ENCODE measurements around the gene ECE1.

The ECE1 gene

DNA sequence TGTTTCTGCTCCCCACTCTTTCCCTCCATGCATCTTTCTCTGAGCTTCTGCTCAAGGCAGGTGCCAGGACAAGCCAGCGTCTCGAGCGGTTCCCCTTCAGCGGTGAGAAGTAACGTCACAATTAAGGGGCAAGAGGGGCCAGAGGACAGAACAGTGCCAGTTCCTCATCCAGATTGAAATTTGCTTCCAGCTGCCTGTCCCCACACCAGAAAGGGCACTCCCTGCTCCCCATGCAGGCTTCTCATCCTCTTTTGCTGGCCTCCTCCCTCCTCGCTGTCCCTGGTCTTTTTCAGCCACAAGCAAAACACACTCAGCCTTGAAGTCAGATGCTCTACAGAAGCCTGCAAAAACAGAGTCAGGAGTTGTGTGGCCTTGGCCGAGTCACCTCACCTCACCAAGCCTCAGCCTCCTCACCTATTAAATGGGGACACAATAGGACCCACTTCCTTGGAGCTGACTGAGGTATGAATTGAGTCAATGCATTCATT, 35.0 kb upstream of the ECE1 start:
- no peak for DNase-seq

DNA sequence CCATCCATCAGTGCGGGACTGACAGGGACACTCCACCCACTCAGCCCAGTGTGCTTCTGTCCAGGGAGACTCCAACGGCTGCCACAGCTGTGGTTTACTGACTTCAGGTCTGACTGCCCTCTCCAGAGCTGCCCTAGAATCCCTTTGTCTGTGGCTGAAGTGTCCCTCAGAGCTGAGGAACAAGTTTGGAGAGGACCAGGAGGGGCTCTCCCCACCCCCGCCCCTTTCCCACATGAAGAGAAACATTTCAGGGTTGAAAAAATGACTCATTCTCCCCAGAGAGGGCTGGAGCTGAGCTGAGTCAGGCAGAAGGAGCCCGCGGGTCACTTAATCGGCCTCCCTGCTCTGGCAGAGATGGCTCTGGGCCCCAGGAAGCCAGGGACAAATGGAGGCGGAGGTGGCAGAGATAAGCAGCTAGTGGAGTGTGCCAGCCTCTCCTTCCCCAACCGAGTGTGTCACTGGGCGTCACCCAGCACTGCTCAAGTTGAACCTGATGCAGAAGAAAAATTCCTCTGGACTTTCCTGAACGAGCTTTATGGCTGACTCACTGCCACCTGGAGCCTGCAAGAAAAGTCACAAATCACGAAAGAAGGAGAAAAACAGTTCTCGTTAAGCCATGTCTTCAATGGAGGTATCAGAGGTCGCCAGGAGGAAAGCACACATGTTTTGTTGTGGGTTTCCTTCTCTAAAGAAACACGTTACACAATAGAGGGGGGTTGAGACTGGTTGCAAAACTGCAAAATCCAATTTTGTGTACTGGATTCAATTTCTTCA, 34.3 kb upstream of the ECE1 start:
- DNase-seq: peak; percentile 55

DNA sequence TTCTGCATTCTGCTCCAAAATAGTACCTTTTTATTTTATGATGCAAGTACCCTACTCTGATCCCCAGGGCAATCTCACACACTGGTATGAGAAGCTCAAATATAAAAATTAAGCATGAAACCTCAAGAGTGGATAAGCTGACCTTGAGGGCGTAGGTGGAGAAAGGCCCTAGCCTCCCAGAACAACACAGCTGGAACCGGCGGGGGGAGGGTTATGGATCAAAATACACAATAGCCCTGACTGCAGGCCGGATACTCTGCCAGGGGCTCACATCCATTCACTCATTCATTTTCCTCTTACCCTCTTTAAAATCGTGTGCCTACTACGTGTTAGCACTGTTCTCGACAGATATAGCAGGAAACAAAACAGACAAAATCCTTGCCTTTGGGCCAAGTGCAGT, 32.8 kb upstream of the ECE1 start:
- no peak for DNase-seq

DNA sequence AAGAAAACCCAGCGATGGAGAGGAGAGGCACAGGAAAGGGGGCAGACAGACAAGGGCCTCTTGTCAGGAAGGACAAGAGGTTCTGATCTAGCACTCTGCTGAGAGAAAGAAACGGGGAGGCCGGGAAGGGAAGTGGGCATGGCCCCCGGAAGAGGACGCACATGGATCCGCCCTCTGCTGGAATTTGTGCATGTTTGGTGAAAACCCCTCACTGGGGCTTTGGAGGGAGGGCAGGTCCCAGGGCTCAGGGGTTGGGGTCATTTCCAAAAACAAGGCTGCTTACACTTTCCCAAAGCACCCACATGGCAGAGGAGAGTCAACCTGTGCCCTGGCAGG, 32.4 kb upstream of the ECE1 start:
- DNase-seq: no peak

DNA sequence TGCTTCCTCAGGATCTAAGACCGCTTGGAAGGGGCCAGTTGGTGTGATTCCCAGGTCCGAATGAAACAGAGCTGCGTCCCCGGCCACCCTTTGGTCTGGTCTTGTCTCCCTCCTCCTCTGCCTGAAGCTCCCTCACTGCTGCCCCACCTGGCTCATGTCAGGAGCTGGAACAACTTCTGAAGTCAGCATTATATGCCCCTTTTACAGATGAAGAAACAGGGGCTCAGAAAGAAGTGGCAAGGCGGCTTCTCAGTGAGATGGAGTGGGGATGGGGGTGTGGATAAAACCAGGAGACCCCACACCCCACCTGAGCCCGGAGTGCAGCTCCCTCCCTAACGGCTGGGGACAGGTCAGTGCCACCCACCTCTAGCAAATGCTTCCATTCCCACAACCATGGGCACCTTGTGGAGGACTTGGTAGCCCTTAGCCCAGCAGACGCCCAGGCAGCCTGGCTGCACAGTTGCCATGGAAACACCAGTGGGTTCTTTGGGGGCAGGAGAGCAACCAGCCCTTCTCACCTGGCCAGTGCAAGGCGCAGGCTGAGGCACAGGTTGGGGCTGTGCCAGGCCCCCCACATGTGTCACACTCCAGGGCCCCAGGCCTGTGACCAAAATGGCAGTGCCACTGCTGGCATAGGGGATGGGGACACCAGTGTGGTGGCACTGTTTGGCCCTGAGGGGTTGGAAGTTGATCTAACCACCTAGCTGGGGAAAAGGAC, 31.9 kb upstream of the ECE1 start:
- no peak for DNase-seq

DNA sequence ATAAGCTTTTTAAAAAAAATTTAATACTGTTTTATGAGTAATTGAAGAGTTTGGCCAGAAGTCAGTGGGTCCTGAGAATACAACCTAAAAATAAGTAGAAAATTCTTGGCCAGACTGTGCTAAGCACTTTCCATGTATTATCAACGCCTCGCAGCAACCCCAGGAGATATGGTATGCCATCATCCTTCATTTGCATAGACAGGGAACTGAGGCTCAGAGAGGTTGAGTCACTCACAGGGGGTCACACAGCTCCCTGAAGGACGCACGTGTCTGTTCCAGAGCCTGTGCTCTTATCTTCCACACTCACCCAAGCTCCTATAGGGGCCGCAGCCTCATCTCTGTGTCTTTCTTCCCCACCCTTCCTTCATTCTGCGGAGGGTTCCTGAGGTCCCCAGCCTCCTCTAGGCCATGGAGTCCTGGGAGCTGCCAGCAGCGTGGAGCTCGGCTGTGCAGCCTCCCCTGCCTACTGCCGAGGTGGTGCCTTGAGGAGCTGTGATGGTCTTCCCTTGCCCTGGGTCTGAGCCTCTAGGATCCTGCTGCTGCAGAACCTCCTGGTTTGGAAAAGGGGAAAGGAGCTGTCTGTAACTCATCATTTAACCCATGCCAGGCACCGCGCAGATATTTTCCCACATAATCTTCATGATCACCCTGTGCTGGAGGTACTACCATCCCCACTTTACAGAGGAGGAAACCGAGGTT, 30.3 kb upstream of the ECE1 start:
- no peak for DNase-seq

DNA sequence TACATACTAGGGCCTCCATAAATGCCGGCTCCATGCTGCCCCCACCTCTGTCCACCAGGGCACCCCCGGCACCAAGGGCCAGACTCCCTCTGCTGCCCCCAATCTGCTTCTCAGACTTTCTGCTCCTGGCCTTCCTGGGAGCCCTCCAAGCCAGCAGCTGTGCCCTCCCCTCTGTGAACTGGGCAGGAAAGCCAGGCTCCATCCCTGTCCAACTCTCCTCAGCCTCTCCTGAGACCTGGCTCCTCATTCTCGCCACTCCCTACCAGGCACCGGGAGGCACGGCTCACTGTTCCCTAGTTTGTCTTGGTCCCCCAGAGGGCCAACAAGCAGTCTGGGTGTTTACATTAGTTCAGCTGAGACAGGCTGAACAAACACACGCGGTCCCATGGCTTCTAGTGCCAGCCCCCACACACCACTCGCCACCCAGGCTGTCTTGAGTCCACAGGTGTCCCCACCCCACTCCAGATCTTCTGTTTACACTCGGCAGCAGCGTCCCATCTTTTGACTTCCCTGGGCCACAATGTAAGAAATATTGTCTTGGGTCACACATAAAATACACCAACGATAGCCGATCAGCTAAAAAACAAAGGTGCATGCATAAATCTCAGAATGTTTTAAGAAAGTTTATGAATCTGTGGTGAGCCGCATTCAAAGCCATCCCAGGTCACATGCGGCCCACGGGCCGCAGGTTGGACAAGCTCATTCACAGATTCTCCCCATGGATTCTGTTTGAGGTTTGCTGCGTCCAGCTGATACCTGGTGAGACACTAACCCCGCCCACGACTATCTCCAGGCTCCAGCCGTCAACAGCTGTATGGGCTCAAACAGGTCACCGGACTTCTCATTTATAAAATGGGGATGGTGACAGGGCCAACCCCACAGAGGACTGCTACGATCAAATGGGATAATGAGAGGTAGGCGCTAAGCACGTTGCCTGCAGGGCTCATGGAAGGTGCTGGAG, 29.5 kb upstream of the ECE1 start:
- DNase-seq: no peak

DNA sequence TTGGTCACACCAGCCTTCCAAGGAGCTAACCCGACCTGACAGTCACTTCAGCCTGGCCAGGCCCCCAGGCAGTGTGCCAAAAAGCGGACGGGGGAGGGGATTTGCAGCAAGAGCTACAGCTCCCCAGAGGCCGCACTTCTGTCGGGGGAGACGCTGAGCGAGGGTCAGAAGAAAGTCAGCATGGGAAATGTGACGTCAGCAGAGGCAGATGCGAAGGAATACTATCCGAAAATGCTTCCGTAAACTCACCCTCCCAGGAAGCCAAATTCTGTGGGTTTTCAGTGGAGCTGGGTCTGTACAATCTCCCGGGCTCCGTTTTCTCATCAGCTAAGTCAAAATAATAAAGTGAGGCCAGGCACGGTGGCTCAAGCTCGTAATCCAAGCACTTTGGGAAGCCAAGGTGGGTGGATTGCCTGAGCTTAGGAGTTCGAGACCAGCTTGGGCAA, 28.5 kb upstream of the ECE1 start:
- no peak for DNase-seq

DNA sequence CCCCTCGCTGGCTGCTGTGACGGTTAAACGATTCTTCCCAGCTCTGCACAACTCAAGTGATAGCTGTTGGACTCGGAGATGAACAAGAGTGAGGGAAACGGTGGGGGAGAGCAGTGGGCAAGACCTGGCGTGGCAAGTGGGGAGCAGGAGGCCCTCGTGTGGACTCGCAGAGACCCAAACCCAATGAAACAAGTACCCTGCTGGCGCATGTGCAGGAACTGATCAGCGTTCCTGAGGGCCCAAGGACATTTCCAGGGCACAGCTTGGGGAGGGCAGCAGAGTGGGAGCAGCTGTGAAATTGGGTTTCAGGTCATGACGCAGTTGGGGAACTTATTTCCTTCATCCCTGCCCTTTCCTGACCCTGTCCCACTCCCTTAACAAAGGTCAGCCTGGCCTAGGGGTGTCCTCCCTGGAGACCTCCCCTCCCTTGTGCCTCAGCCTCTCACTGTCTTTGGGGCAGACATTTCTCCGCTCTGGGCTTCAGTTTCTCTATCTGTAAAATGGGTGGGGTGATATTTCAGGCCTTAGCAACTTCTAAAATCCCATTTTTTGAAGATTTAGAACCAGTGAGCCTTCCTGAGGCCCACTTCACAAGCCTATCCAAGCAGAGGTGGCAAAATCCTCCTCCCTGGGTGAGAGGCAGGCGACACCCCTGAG, 27.9 kb upstream of the ECE1 start:
- no peak for DNase-seq

DNA sequence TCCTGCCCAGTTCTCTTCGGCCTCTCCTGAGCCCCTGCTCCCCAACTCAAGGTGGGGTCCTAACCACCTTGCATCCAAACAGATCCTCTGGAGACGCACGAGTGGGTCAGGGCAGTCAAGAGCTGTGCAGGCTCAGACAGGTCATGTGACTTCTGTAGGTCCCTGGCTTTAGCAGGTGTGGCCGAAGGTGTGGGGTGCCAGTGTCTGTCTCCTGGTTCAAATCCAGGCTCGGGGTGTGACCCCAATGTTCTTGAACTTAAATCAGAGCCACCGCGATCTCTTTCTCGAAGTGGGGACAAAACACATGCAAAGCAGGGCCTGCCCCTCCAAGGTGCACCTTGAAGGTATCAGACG, 27.4 kb upstream of the ECE1 start:
- no peak for DNase-seq

DNA sequence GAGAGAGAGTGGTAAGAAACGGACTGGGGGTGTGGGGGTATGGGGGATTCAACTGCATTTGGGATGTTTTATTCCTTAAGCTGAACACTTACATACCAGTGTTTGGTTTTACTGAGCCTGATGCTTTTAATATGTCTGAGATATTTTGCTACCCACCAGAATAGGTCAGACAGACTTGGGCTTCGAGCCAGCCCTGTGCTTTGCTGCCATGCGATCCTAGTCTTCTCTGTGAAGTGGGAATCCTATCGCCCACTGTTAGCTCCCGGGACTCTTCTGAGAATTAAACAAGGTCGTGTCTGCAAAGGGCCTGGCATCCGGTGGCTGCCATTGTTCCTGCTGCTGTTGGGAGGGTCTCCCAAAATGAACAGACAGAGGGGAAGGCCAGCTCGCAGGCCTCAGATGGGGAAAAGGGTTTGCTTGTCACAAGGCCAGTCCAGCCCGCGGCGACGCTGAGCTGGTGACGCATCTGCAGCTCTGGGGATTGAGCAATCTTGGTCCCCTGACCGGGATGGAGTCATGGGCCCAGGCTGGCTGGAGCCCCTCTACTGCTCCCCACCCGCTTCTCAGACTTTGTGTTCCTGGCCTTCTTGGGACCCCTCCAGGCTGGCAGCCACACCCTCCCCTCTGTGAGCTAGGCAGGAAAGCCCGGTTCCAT, 26.9 kb upstream of the ECE1 start:
- DNase-seq: no peak

DNA sequence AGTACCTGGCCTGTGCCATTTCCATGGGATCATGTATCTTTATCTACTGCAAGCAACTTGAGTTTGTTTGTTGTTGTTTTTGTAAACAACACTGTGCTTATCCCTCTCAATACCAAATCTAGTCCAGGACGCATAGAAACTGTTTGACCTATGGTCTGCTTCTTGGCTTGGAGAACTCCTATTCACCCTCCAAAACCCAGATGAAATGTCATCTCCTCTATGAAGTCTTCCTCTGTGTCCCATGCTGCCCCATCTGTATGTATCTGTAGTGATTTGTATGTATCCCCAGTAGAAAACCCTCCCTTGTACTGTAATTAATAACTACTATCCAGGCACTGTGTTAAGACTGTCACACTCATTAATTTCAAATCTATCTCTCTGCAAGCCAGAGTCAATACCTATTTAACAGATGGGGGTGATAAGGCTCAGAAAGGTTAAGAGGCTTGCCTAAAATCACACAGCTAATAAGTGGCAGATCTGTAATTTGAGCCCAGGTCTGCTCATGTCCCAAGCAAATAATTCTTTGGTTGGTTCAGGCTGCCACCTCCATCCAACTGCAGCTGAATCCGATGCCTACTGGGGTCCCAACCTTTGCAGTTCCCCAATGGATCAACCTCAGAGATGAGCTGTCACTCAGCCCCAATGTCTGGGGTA, 24.6 kb upstream of the ECE1 start:
- no peak for DNase-seq

DNA sequence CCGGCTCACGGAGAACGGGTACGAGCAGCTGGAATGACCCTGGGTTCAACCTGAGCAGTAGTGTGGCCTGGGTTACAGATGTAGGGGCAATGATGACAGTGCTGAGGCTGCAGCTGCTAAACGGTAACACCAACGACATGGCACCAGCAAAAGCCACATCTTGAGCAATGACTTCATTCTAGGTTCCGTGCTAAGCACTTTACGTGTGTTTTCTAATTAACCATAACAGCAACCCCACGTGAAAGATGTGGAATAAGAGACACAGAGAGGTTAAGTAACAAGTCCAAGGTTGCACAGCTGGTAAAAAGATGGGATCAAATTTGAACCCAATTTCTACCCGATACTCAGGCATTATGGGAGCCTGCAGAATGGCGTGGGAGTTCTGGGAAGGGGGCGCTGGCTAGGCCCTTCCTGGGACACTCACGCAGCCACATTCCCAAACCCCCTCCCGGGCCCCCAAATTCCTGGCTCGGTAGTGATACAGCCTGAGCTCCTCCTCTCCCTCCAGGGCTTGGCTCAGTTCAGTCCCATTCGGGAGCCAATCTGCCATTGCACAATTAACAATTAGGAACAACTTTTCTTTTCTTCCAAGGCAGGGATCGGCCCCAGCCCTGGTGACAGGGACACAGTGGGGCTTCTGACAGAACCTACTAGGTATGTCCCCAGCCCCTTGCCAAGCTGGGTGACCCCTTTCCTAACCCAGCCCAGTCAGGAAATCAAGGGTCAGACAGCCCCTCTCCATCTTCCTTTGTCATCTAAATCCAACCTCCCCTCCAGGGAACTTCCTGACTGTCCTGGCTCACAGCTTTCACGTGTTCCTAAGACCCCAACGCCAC, 23.8 kb upstream of the ECE1 start:
- DNase-seq: no peak

DNA sequence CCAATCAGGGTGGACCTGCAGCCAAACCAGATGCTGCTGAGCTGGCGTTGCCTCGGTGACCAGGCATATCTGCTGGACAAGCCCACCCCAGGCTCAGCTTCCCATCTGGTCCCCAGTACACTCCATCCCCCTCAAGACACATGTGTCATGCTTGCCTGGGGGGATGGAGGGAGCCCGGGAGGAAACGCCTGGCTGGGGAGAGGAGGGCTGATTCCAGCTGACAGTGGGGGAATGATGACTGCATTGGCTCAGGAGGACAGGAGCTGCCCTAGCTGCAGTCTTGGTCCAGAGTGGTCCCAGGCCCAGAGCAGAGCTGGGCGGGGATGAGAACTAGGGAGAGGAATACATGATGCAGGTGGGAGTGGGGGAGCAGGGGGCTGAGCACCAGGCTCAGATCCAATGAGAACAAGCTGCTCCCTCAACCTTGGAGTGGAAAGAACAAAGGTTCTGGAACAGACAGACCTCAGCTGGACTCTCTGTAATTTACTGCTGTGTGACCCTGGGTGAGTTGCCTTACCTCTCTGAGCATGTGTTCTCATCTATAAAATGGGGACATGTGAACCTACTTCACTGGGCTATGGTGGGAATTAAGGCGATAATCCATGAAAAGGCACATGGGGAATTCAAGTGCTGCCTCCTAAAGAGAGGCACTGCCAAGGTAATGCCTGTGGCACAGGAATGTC, 23.1 kb upstream of the ECE1 start:
- no peak for DNase-seq

DNA sequence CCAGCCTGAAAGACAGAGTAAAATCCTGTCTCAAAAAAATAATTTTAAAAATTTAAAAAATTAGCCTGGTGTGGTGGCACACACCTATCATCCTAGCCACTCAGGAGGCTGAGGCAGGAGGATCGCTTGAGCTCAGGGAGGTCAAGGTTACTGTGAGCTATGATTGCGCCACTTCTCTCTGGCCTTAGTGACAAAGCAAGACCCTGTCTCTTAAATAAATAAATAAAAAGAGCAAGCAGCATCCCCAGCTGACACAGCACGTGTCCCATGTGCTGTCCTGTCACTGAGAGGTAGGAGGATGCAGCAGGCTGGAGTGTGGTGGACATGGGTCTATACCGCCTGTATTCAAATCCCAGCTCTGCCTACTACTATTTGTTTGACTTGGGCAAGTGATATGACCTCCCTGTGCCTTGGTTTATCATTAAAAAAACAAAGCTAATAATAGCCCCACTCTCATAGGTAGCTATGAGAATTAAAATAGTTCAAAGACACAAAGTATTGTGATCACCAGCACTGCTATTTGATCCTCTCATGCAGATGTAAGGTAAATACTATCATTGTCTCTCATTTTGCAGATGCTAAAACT, 22.2 kb upstream of the ECE1 start:
- no peak for DNase-seq

DNA sequence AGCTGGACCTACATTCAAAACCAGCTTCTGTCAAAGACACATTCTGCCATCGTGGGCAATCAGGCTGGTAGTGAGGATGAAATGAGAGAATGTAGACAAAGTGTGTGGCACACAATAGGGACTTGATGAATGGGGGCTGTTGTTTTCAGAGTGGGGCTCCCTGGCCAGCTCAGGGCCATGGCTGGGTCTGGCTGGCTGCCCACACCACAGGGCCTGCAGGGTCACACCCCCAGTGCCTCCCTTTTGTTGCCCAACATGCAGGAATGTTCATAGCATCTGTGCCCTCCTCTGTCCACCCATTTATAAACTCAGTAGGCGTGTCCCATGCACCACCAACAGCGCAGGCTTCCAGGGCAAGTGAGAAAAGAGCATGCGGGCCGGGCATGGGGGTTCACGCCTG, 20.8 kb upstream of the ECE1 start:
- DNase-seq: no peak

DNA sequence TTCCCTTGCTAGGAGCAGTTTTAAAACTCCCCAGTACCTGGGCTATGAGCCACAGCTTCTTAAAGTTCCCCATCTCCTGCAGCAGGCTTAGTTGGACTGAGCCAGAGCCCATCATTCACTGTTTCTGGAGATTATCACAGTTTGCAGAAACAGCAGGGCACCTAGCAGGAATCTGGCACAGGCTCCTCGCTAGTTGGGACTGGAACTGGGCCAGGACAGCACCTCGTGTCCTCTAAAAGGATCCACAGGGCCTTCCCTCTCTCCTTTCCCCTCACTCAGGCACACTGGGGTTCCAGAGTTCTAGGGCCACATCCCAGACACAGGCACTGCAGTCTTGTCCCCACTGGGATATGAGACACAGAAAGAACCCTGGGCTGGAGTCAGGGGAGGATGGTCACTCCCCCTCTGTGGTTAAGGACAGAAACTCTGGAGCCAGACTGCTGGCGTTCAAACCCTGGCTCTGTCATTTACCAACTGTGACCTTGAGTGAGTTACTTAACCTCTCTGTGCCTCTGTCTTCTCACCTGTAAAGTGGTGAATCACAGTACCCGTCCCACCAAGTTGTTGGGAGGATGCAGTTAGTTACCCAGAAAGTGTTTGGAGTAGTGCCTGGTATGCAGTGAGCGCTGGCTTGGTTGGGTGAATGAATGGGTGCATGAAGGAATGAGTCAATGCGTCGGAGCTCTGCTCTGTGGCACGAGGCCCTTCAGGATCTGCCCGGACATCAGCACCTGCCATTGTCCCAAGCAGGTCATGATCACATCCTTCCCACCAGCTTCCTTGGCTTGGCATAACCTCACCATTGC, 18.8 kb upstream of the ECE1 start:
- no peak for DNase-seq

DNA sequence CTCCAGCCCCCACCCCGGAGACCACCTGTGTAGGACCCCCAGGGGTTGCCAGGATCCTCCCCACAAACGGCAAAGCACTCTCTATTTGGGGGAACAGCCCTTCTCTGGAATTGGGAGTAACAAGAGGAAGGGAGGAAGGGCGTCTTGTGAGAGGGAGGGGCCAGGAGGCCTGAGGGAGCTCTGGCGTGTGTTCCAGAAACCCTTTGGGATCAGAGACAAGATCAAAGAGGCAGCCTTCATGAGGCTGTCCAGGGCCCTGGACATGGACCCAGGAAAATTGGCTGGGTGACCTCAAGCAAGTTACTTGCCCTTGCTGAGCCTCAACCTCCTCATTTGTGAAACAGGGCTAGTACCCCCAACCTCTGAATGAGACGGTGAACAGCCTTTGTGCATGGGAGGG, 18.1 kb upstream of the ECE1 start:
- no peak for DNase-seq

Data from activated T-cell treated with anti-CD3 and anti-CD28 coated beads for 4 hours (primary cell).